ELF-1 (cell line): ENCODE measurements around the gene RPL35A.
"Not testable (repeated sequence)": the region's sequence is repeated elsewhere in the genome, so short reads cannot be mapped to it uniquely, and the experiment has no call there.

Experiments used
- DNase-seq: peaks from one replicate; pipeline ENCODE4 v3.0.0-alpha.2; 2016; ENCODE audit warnings: low read depth, low spot score

RPL35A gene

DNA sequence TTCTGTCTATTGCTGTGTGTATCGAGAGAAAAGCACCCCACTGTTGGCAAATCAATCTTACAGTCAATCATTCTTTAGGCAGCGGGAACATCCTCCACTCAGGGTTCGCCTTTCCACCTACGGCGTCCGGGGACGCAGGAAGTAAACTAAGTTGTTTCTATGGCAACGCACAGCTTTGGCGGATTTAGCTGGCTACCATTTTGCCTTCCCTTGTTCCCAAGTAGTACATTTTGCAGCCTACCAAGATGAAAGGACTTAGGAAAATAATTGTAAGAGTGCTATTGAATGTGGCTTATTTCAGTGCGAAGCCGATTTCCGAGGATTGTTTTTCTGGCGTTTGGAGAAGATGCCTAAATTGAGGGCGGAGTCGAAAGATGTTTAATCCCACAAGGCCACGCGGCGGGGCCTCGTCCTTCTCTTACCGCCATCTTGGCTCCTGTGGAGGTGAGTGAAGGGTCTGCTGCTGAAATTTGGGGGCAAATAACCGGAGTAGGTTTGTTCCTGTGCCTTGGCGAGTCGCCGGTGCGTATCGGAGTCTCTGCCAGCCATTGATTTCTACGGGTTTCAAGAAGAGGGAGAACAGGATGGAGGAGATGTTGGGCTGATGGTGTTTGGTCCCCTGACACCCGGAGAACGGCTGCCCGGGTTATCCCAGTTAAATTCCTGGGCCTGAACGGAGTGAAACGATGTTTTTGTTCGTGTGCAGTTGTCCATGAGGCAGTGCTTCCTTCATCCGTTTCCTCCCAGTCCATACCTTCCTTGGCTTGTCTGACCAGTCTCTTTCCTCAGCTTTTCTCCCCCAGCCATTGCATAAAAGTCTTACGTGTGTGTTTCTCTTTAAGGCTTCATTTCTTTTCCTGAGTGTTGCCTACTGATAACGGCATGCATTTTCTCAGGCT, at the start of gene RPL35A:
Gene RPL35A (plus strand): TSS at position 413 of the 899 bp plus-strand sequence. CDS start 778 bp downstream, outside the sequence.
- peak; percentile 94 for DNase-seq

DNA sequence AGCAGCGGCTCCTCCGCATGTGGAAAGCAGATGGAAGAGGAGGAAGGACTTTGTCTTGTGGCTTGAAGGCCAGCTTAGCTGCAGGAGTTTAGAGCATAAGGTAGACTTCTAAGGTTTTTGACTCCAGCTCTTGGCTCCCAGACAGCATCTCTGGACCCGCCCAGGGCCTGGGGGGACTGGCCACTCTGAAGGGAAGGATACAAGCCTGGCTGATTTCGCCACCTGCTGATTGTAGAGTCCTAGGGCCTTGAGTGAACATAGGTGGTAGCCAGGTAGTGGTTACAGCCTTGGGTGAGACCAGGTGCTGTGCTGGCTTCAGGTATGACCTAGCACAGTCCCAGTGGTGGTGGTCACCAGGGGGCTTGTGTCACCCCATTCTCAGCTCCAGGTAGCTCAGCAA, 48.4 kb upstream of the RPL35A start:
- DNase-seq, result peak; percentile 26

DNA sequence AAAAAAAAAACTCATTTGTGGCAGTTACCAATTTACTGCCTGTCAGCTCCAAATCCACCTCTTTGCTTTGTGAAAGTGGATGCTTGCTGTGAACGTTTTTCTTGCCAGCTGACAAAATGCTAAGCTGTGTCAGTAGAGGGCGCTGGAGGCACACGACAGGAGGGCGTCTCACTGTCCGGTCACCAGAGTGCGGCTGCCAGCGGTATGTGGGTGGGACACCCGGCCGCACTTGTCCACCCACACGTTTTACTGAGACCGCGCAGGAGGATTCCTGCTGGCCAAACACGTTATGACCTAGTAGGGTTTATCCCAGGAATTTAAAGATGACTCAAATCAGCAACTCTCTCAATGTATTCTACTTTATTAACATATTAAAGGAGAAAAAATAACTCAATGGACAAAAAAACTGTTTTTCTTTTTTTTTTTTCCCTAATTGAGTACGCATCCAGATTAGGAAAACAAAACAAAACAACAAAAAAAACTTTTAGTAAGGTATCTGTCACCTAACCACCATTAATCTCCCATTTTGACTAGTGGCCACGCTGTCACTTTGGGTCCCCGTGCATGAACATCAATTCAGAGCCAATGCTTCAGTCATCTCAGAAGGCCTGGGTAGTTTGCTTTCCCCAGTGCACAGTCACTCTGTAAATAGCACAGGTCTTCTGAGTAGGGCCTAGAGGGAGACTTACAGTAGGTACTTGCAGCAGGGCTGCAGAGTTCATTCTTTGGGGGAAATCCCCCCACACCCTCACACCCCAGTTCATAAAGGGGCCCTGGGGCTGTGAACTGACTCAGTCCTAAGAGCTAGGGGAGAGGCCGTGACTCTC, 43.8 kb upstream of the RPL35A start:
- peak; percentile 89 for DNase-seq

DNA sequence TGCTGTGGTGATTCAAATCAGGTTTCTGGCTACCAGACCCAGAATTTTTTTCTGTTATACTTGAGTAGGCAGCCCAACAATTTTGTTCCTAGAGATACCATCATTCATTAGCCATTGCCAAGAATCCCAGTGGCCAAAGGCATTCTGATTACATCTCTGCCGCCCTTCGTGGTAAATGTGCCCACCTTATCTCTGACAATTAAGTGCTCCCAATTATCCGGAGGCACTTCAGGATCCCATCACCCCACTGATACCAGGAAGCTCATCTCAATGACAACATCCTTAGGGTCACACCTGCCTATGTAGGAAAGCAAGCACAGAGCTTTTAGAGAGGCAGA, 43.2 kb upstream of the RPL35A start:
- no peak for DNase-seq

DNA sequence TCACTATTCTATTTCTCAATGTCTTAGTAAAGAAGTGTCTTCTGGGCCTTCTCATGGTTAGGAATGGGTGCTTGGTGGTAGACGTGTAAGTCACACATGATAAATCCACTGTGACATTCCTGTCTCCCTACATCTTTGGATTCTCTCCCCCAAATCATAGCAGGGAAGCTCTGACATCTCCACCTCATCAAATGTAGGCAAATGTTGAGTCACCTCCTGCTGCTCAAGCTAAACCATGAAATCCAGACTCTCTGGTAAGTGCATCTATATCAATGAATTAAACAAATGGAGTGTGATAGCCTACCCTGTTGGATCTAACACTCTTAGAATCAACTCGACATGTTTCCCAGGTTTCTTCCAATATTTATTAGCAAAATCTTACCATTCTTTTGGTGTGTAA, 42.8 kb upstream of the RPL35A start:
- no peak for DNase-seq

DNA sequence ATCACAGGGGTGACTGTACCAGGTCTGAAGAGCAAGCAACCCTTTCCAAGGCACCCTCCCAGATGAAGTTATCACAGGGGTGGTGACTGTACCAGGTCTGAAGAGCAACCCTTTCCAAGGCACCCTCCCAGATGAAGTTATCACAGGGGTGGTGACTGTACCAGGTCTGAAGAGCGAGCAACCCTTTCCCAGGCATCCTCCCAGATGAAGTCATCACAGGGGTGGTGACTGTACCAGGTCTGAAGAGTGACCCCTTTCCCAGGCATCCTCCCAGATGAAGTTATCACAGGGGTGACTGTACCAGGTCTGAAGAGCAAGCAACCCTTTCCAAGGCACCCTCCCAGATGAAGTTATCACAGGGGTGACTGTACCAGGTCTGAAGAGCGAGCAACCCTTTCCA, 41.4 kb upstream of the RPL35A start:
- not testable (repeated sequence) for DNase-seq

DNA sequence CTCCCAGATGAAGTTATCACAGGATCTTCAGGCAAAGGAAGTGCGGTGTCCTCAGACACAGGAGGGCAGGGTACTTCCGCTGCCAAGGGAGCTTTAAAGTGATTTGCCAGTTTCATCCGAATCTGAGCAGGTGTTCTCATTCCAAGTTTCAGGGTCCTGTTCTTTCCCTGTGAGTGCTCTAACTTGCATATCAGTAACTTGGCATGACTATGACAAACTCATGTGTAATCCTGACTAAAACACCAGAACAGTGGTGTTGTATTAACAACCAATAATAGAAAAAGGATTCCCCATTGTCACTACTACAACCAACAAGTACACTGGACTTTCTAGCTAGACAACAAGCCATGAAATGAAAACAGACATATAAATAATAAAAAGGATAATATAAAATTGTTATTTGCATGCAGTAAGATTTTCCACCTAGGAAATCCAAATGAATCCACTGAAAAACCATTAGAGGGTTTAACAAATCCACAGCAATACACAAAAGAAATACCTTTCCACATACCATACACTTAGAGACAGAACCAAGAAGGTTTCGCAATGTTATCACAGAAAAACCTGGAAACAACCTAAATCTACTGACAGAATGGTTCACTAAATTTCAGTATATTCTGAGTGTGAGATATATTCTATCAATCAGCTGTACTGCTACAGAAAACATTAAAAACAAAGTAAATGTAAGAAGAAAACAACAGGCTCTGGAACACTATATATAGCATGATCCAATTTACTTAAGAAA, 40.9 kb upstream of the RPL35A start:
- DNase-seq, result no peak

DNA sequence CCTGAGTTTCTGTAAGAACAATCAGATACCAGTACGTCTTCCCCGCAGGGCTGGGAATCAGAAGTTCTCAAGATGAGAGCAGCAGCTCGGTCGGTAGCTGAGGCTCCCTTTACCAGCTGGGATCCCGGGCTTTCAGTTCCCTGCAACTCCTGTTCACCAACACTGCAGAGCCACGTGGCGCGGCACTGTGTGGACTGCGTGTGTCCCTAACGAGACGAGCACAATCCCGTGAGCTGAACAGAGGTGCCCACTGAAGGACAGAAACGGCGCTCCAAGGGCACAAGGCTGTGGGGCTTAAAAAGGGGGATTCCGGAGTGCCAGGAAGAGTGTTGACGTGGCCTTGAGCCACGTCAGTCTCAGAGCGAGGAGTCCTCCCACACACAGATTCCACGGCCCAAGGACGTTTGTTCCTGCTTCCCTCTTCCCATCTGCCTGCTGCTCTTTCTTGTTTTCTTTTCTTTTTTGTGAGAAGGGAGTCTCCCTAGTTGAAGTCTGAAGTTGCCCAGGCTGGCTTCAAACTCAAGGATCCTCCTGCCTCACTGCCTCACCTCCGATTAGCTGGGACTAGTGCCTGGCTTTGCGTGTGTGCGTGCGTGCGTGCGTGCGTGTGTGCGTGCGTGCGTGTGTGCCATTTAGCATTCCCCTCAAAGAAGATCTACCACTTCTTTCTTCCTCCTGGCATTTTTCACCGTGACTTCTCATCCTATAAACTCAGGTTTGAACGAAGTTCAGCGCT, 37.1 kb upstream of the RPL35A start:
- peak; percentile 21 for DNase-seq

DNA sequence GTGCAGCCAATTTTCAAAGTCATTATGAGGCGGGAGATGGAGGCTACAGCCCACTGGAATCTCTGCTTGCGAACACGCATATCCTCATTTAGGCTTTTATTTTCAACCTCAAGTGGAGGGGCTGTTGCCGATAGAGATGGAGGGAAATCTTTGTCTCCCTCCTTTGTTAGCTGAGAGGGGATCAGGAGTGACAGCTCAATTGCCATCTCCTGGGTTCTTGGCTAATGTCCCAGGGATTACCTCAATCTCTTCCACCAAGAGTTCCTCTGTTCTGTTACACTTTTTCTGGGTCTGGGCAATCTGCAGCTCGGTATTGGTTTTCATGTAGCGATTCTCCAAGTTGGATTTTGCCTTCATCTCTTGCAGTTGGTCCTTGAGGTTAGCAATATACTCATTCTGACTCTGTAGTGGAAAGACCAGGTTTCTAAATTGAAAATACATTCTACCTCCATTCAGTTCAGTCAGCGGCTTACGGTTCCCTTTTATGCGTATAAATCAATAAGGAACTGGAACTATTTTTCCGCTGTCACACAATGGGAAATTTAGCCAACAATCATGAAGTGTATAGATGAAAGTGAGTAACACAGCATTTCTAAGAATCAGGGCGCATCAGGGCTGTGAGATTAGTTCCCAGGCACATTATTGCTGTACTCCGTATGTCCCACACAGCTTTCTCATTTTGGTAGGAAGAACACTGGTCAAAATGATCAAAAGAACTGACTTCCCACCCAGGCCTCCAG, 36.2 kb upstream of the RPL35A start:
- no peak for DNase-seq

DNA sequence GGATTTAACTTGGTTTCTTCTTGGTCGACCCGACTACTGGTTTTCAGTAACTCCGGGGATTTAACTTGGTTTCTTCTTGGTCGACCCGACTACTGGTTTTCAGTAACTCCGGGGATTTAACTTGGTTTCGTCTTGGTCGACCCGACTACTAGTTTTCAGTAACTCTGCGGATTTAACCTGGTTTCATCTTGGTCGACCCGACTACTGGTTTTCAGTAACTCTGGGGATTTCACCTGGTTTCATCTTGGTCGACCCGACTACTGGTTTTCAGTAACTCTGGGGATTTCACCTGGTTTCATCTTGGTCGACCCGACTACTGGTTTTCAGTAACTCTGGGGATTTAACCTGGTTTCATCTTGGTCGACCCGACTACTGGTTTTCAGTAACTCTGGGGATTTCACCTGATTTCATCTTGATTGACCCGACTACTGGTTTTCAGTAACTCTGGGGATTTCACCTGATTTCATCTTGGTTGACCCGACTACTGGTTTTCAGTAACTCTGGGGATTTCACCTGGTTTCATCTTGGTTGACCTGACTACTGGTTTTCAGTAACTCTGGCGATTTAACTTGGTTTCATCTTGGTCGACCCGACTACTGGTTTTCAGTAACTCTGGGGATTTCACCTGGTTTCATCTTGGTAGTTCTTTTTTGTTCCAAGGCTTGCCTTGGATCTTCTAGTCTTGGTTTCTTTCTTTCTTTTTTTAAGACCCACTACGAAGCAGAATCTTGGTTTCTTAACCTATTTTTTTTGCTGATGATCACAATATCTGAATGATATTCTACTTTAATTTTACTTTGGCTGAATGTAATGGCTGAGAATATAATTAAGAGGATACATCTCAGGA, 28.3 kb upstream of the RPL35A start:
- DNase-seq, result not testable (repeated sequence)

DNA sequence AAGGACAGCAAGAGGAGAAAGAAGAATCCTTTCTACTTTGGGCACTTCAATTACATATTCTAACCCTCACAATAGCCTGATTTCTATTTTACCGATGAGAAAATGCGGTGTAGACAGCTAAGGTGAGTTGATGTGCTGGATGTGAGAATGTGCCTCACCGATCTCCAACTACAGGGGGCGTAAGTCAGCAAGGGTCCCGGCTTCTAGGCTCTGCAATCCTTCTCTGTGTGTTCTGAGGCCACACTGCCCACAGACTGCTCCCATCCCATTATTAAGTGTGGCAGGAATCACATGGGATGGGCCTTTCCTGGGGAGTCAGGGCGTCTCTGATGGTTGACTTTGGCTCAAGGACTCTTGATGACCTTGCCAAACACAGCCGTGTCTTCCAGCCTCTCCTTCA, 23.6 kb upstream of the RPL35A start:
- DNase-seq, result peak; percentile 45

DNA sequence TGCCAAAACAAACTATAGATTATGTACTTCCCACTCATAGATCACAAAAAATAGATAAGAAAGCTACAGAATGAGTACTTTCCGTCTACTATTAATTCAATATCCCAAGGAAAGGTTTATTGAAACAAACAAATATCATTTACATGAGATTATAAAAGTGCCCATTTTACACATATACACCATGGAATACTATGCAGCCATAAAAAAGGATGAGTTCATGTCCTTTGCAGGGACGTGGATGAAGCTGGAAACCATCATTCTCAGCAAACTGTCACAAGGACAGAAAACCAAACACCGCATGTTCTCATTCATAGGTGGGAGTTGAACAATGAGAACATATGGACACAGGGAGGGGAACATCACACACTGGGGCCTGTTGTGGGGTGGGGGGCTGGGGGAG, 22.4 kb upstream of the RPL35A start:
- not testable (repeated sequence) for DNase-seq

DNA sequence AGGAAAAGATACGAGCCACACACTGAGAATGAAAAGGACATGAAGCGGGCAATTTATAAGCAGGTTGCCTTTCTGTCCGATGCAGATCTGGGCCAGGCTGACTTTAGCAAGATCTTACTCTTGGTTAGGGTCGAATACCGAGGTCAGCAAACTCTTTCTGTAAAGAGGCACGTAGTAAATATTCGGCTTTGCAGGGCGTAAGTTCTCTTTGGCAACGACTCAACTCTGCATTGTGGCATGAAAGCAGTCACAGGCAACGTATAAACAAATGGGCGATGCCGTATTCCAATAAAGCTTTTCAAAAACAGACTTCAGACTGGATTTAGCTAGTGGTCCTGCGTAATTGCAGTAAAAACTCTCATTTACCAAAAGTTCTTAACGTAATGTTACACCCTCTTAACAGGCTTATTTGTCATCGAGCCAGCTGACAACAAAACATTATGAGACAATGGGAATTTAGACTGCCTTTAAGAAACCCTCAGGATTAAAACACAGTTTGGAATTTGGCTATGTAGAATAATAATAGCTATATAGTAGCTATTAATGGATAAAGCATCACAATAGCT, 13.1 kb upstream of the RPL35A start:
- no peak for DNase-seq

DNA sequence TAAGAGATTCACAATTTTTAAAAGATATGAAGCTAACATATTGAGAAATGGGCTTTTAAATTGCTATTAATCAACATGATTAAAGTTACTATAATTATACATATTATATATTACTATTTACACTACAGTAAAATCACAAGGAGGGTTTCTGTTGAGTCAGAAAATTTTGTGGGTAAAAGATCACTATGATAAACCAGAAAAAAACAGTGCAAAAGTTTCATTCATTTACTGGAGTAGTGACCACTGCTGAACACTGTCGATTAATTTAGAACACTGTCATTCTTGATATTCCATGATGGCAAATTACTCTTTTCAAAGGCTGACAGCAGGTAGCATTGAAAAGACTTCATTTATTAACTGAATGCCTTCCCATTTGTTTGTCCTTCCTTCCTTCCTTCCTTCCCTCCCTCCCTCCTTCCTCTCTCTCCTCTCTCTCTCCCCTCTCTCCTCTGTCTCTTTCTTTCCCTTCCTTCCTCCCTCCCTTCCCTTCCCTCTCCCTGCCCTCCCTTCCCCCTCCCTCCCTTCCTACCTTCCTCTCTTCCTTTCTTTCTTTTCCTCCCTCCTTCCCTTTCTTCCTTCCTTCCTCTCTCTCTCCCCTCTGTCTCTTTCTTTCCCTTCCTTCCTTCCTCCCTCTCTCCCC, 9.1 kb upstream of the RPL35A start:
- no peak for DNase-seq

DNA sequence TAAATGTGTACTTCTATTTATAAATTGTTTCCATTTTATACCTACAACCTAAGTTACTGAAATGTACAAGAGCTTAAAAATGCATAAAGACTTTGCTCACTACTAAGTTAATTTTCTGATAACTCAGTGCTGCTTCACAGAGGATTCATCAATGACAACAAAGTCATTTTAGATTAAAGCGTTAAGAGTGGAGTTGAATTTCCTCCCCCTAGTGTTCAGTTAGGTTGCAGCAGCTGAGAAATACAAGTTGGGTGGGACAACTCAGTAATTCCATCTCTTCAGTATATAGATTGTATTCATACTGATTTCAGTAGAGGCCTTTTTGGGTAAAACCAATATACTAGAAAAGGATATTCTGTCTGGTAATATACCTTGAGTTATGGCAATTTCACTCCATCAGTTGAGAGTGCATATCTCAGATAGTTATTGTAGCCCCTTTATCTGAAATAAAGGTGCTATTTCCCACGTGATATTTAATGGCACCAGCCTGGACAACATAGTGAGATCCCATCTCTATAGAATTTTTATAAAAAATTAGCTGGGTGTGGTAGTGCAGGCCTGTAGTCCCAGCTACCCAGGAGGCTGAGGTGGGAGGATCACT, 6.9 kb upstream of the RPL35A start:
- no peak for DNase-seq

DNA sequence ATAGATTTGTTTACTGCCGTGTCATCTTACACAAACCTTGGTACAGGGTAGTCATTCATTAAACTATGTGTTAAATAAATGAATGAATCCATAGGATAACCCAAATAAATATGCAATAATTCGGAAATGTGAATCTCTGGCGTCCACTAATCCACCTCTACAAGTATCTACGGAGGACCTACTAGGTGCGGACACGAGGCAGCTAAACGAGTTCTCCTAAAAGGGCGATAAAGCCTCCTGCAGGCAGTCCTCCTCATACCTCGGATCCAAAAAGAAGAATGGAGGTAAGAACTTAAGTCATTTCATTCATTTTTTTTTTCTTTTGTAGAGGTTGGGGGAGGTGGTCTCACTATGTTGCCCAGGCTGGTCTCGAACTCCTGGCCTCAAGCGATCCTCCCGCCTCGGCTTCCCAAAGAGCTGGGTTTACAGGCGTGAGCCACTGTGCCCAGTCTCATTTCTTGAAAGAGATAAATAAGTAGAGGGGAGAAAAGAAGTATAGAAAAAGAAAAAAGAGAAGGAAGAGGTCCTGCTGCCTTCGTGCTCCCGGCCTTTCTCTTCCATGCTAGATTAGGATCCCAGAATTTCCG, 706 bp upstream of the RPL35A start:
- no peak for DNase-seq

DNA sequence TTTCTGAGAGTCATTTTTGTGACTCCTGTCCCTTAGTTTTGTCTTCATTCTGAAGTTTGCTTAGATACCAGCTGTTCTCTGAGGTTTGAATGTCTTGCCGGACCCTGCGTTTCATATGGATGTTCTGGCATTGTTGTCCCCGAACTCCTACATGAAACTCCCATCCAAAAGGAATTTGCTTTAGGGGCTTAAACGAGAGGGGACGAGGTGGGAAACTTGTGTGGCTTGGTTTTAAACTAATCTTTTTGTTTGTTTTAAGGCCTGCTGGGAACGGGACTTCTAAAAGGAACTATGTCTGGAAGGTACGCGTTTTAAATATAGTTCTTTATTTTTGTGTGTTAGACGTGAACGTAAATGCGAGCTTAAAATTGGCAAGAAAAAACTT, 679 bp downstream of the RPL35A start:
- no peak for DNase-seq

DNA sequence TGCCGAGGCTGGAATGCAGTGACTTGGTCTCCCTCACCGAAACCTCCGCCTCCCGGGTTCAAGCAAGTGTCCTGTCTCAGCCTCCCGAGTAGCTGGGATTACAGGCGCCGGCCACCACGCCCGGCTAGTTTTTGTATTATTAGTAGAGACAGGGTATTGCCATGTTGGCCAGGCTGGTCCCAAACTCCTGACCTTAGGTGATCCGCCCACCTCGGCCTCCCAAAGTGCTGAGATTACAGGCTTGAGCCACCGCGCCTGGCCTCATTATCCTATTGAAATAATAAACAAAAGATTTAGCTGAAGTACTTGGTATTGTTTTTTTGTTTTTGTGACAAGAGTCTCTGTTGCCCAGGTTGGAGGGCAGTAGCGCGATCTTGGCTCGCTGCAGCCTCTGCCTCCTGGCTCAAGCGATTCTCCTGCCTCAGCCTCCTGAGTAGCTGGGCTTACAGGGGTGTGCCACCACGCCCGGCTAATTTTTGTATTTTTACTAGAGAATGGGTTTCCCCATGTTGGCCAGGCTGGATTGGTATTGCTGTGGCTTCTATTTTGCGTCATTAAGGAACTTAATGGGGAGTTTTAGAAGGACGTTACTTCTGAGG, 1.5 kb downstream of the RPL35A start:
- DNase-seq, result no peak
